ENCODE measurements around the gene MICAL2.

The MICAL2 gene

DNA sequence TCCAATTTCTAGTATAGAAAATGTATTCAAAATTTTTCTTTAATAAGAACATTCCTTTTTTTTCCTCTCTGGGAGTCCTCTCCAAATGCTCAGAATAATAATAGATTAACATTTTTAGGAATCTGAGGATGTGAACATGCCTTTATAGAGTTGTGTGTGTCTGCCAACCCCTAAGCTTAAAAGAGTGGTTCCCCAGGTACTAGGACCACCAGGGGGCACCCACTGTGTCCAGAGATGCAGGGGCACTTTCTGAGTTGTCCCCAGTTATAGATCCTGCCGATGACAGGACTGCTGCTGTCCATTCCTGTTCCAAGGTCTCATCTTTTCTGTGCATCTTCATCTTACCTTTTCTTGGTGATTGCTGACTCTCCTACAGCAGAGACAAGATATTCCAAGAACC lies 27.0 kb upstream of the MICAL2 start:
- no peak for TF ChIP-seq CTCF (conservative IDR thresholded peaks at IDR 0.05)
- no peak overlapping the region for H3K27ac ChIP-seq

GRCh38 chr11:12084256-12084655 lies 26.1 kb upstream of the MICAL2 start:
- no peak for TF ChIP-seq CTCF (conservative IDR thresholded peaks at IDR 0.05)
- no peak overlapping the region for H3K27ac ChIP-seq

GRCh38 chr11:12085371-12086251 lies 24.8 kb upstream of the MICAL2 start:
- no peak overlapping the region for H3K27ac ChIP-seq
- TF ChIP-seq CTCF (conservative IDR thresholded peaks at IDR 0.05): no peak

DNA sequence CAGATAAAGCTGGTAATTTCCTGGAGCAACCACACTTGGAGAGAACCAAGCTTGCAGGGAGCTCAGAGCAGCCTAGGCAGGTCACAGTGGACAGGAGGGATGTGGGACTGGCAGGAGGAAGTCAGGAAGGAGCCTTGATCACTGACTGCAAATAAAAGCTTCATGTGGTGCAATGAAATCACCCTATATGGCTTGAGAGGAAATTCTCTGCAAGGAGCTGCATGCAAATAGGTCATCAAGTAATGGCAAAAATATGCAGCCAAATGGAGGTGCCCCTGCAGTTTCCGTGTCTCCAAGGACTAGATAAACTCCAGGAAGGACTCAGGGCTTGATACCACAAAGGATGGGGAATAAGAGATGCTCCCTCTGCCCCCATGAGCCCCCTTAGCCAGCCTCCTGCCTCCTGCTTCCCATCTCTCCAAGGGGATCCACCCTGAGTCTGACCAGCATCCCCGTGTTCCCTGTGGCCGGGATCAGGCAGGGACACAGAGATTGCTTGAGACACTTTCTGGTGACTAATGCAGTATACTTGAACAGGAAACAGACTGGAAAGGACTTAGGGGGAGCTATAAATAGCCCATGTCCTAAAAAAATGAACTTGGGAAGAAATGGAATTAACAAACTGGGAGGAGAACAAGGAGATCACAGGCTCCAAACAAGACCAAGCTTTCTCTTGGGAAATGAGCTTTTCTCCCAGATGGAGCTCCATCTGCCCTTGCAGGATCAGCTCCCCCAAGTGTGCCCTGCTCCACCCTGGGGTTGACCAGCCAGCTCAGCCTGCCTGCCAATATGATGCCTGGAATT lies 23.9 kb upstream of the MICAL2 start:
- H3K27ac ChIP-seq: no peak overlapping the region
- TF ChIP-seq CTCF (conservative IDR thresholded peaks at IDR 0.05): no peak

DNA sequence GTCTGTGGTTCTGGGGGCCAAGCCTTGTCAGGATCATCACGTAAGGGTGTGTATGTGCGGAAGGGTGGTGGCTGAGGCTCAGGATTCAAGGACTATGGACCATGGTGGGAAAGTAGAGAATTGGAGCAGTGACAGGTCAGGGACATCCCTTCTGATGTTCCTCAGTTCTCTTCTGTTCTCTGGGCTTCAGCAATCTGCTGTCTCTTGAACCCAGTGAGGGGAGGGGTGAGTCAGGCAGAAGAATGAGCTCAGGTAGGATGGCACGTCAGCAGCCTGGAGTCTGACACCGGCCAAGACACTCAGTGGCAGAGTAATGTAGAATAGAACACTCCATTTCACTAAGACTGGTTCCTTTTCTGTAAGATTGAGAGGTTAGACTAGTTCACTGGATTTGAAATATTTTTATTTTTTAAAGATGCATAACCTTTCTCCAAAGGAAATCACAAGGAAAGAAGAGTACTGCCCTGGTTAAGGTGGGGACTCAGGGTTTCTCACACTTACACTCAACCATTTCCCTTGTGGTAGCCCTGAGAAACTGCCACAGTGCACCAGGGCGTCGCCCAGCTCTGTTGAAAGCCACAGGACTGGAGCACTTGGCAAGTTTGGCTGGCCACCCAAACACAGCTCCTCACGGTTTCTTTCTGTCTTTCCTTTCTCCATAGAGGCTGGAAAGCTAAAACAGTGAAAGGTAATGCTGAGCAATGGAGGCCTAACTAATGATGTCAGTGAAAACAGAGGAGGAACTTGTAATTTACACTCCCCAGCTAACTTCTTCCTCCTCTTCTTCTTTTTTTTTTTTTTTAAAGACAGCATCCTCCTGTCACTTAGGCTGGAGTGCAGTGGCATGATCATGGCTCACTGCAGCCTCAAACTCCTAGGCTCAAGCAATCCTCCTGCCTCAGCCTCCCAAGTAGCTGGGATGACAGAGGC lies 23.1 kb upstream of the MICAL2 start:
- no peak for TF ChIP-seq CTCF (conservative IDR thresholded peaks at IDR 0.05)
- no peak overlapping the region for H3K27ac ChIP-seq

DNA sequence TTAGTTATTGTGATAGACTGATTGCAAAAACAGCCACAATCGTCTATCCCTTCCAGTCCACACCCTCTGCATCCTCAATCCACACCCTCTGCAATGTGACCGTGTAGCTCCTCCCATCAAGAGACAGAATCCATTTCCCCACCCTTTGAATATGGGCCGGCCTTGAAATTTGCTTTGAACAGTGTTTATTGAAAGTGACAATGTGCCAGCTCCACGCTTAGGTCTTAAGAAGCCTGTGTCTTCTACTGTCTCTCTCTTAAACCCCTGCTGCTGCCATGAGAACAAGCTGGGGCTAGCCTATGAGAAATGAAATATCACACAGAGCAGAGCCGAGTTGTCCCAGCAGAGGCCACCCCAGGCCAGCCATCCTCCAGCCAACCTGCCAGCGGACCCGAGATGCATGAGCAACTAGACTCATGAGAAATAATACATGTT lies 22.3 kb upstream of the MICAL2 start:
- no peak overlapping the region for H3K27ac ChIP-seq
- TF ChIP-seq CTCF (conservative IDR thresholded peaks at IDR 0.05): no peak

Measured in VCaP (cell line).